ENCODE measurements around the gene LAMC2.

- TF ChIP-seq, protein P1, sequence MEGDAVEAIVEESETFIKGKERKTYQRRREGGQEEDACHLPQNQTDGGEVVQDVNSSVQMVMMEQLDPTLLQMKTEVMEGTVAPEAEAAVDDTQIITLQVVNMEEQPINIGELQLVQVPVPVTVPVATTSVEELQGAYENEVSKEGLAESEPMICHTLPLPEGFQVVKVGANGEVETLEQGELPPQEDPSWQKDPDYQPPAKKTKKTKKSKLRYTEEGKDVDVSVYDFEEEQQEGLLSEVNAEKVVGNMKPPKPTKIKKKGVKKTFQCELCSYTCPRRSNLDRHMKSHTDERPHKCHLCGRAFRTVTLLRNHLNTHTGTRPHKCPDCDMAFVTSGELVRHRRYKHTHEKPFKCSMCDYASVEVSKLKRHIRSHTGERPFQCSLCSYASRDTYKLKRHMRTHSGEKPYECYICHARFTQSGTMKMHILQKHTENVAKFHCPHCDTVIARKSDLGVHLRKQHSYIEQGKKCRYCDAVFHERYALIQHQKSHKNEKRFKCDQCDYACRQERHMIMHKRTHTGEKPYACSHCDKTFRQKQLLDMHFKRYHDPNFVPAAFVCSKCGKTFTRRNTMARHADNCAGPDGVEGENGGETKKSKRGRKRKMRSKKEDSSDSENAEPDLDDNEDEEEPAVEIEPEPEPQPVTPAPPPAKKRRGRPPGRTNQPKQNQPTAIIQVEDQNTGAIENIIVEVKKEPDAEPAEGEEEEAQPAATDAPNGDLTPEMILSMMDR (IDR thresholded peaks at IDR 0.05; ENCODE audit: control extremely low read depth in 1 of 3, insufficient read depth in 1 of 3, low read depth in 1 of 3, low read length in 3 of 3): no peak
- TF ChIP-seq, protein P2, sequence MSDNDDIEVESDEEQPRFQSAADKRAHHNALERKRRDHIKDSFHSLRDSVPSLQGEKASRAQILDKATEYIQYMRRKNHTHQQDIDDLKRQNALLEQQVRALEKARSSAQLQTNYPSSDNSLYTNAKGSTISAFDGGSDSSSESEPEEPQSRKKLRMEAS (IDR thresholded peaks at IDR 0.05): no peak
- TF ChIP-seq POLR2A (IDR thresholded peaks at IDR 0.05; ENCODE audit: control extremely low read depth in 1 of 2, low read depth in 2 of 2, low read length in 2 of 2): no peak
- TF ChIP-seq CREB1 (IDR thresholded peaks at IDR 0.05): no peak
- TF ChIP-seq EZH2 (IDR thresholded peaks at IDR 0.05; ENCODE audit: low read depth, low read length, severe bottlenecking): no peak
- no peak for TF ChIP-seq RXRA (IDR thresholded peaks at IDR 0.05; ENCODE audit: insufficient read depth, low read depth, low read length)
- no peak for TF ChIP-seq KDM5A (IDR thresholded peaks at IDR 0.05; ENCODE audit: low read length)
- TF ChIP-seq HDAC6 (IDR thresholded peaks at IDR 0.05; ENCODE audit: low read depth, low read length): no peak
Observed at GRCh38 chr1:183180218-183180617, 5.8 kb upstream of the LAMC2 start.
